H1 (cell line): ENCODE measurements around the gene MRPL33. TPM values are rescaled to one million over a fixed set of nuclear protein-coding genes. Genes with fewer than 3 reads are reported as not detected.

ENCODE experiments used
- ATF3 ChIP-seq: IDR thresholded peaks from 2 replicates; pipeline ENCODE4 v1.6.1; 2011; ENCODE audit warnings: low read depth, mild to moderate bottlenecking, low read length; ENCODE audit not compliant: insufficient read depth
- CHD7 ChIP-seq: fragments of 300-600 bp; sonication (generic); IDR thresholded peaks from 2 replicates; pipeline ENCODE4 v1.7.1; 2012; ENCODE audit warnings: low read length, moderate library complexity, mild to moderate bottlenecking, inconsistent platforms; ENCODE audit not compliant: insufficient replicate concordance
- GTF2F1 ChIP-seq: IDR thresholded peaks from 2 replicates; pipeline ENCODE4 v1.6.1; 2012; ENCODE audit warnings: low read depth, low read length, improper control_type of control experiment, borderline replicate concordance
- POU5F1 ChIP-seq: IDR thresholded peaks from 2 replicates; pipeline ENCODE4 v1.6.1; 2011; ENCODE audit warnings: low read depth, mild to moderate bottlenecking, low read length, moderate library complexity
- polyA plus RNA-seq, 7 experiments: library from polyadenylated mRNA; depleted of rRNA in 3 of 7; stranded (reverse) in 5 of 7; unstranded in 2 of 7; fragments of >200 nt in 5 of 7; fragments of 200-250 nt in 2 of 7; gene quantifications; 1 replicate in 5 of 7; 2 replicates in 1 of 7; 4 replicates in 1 of 7; pipeline versions ENCODE4 v1.2.1 to v1.2.3, GENCODE V29; 2011 to 2013; ENCODE audit warnings: missing spikeins in 2 of 7, mixed read lengths in 2 of 7
- total RNA-seq: library from RNA; stranded (reverse); fragmentation: NEBNext Ultra II Directional; extraction: Animal tissue kit (Norgen Biotek cat#: 25700); gene quantifications from 2 replicates; pipeline ENCODE4 v1.2.1, GENCODE V29; 2021

The MRPL33 gene
- total and polyA plus RNA-seq, 2 of the 8 experiments (the other 6 are each of a cell fraction or from before 2014, with no cell fraction given), result 24.3 to 62.9 TPM

DNA sequence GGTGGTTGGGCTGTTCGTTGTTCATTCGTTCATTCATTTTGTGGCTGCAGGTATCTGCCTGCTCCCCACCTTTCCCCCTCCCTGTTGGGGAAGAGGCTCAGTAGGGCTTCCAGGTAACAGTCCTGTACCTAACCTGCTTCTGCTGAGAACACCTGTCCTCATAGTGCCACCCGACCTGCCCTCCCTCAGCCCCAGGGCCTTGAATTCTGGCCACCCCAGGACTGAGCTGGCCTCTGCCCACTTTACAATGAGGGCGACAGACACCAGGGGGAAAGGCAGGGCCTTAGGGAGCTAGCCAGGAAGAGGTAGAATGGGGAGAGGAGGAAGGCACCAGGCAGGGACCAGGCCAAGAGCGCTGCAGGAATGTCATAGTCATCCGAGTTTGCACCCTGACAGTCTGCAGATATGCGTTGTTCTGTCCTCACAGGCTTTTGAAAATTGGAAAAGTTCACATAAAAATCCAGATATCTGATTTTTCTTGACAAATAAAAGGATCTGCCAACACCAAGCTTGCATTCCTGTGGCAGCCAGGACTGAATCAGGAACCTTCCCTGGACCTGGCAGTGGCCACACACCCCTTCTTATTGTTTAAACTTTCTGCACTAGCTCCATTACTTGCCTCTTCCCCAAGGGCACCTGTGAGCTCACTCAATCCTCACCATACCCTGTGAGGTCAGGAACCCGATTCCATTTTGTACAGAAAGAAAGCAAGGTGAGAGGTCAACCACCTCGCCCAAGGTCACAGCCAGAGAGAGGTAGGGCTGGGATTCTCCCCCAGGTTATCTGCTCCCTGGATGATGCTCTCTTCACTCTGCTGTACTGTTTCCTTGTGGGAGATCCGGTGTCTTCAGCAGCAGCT, 35.3 kb upstream of the MRPL33 start (continued):
- TF ChIP-seq CHD7 (no peak), ATF3 (no peak), GTF2F1 (no peak), POU5F1 (no peak)
